GM12878 (cell line): ENCODE data around the gene PFKFB3. TPM values are rescaled to one million over a fixed set of nuclear protein-coding genes. Genes with fewer than 3 reads are reported as not detected.

Experiments used
- ATAC-seq: fragments of 200-7000 bp; cut with Tn5 transposase; 3 replicates; pipeline ENCODE4 v1.9.1; 2020; ENCODE audit warnings: mild to moderate bottlenecking, moderate library complexity
- BruUV-seq: library from RNA; stranded (reverse); fragments of 400-500 nt; replicated peaks from 2 replicates; lab custom pipeline; 2021; lab: Mats Ljungman, UMichigan
- CTCF ChIA-PET: fragments of 300-600 bp; sonication (Branson Sonifier 250); formaldehyde crosslinking; extraction: SDS; loops from one replicate; lab custom pipeline; 2021; ENCODE audit warnings: inconsistent platforms; lab: Yijun Ruan, JAX
- POLR2A ChIA-PET: fragments of 350-600 bp; formaldehyde crosslinking; extraction: SDS; loops from one replicate; lab custom pipeline; 2021; ENCODE audit warnings: inconsistent platforms; lab: Charles Lee
- RAD21 ChIA-PET: fragments of 300-600 bp; sonication (Branson Sonifier 250); formaldehyde crosslinking; loops from one replicate; lab custom pipeline; 2023; ENCODE audit warnings: antibody characterized with exemption; ENCODE audit not compliant: unreplicated experiment; lab: Charles Lee
- SMC1A ChIA-PET: fragments of 300-600 bp; sonication (Branson Sonifier 250); formaldehyde crosslinking; loops from one replicate; lab custom pipeline; 2023; ENCODE audit not compliant: unreplicated experiment, uncharacterized antibody; lab: Charles Lee
- DNase-seq: peaks from one replicate; pipeline ENCODE4 v3.0.0-alpha.2; 2011; ENCODE audit warnings: low read depth, low spot score
- FAIRE-seq: peaks from 3 replicates; lab custom pipeline; 2011; peaks lifted over from hg19 to GRCh38; lab: Jason Lieb, UNC
- H2AFZ ChIP-seq: 2 replicates; pipeline ENCODE4 v1.6.0; 2011; ENCODE audit warnings: low read depth, low read length, control low read depth; ENCODE audit not compliant: control insufficient read depth
- H3K27ac ChIP-seq: 2 replicates; pipeline ENCODE4 v1.5.1; 2011; ENCODE audit warnings: control low read depth; ENCODE audit not compliant: control insufficient read depth, insufficient read depth
- H3K27me3 ChIP-seq, 2 experiments: replicated peaks in 1 of 2; 2 replicates each; pipeline versions ENCODE4 v1.6.0 to v1.6.1; 2011; ENCODE audit warnings: low read length in 1 of 2; ENCODE audit not compliant: control insufficient read depth in 2 of 2, insufficient read depth in 2 of 2
- H3K36me3 ChIP-seq, 2 experiments: 2 replicates each; pipeline ENCODE4 v1.5.1; 2011; ENCODE audit warnings: low read length in 1 of 2; ENCODE audit not compliant: control insufficient read depth in 2 of 2, insufficient read depth in 2 of 2
- H3K4me1 ChIP-seq: 2 replicates; pipeline ENCODE4 v1.6.1; 2011; ENCODE audit warnings: mild to moderate bottlenecking, low read length, moderate library complexity, mixed read lengths; ENCODE audit not compliant: control insufficient read depth, insufficient read depth
- H3K4me2 ChIP-seq: 2 replicates; pipeline ENCODE4 v1.6.0; 2011; ENCODE audit warnings: control low read depth; ENCODE audit not compliant: control insufficient read depth, insufficient read depth
- H3K4me3 ChIP-seq: fragments of 200-600 bp; sonication (generic); 2 replicates; pipeline ENCODE4 v1.5.1; 2016
- H3K79me2 ChIP-seq: 2 replicates; pipeline ENCODE4 v1.6.0; 2011; ENCODE audit warnings: low read length; ENCODE audit not compliant: control insufficient read depth, insufficient read depth
- H3K9ac ChIP-seq: 2 replicates; pipeline ENCODE4 v1.8.0; 2011; ENCODE audit warnings: low read length, control low read depth, mixed read lengths; ENCODE audit not compliant: control insufficient read depth, insufficient read depth
- H3K9me3 ChIP-seq: replicated peaks from 3 replicates; pipeline ENCODE4 v1.5.1; 2011; ENCODE audit warnings: mild to moderate bottlenecking, low read length; ENCODE audit not compliant: control insufficient read depth, insufficient read depth
- H4K20me1 ChIP-seq: 2 replicates; pipeline ENCODE4 v1.6.0; 2011; ENCODE audit not compliant: control insufficient read depth, insufficient read depth
- ELK1 ChIP-seq: IDR thresholded peaks from 2 replicates; pipeline ENCODE4 v1.6.1; 2012; ENCODE audit warnings: low read depth, low read length, improper control_type of control experiment
- HDGF ChIP-seq: fragments of 450-650 bp; IDR thresholded peaks from 2 replicates; pipeline ENCODE4 v1.6.1; 2016; ENCODE audit warnings: antibody characterized with exemption
- IKZF1 ChIP-seq: fragments of 450-650 bp; conservative IDR thresholded peaks from 2 replicates; pipeline ENCODE4 v1.6.1; 2017; ENCODE audit warnings: antibody characterized with exemption, mild to moderate bottlenecking
- IKZF2 ChIP-seq, 2 experiments: fragments of 450-650 bp; IDR thresholded peaks; 2 replicates each; pipeline ENCODE4 v1.6.1; 2017; ENCODE audit warnings: mild to moderate bottlenecking in 2 of 2, moderate library complexity in 2 of 2
- MTA2 ChIP-seq: fragments of 450-650 bp; IDR thresholded peaks from 2 replicates; pipeline ENCODE4 v1.6.1; 2016; ENCODE audit warnings: low read depth, mild to moderate bottlenecking, moderate library complexity
- NFIC ChIP-seq: IDR thresholded peaks from 2 replicates; pipeline ENCODE4 v1.6.1; 2012; ENCODE audit warnings: low read depth, mild to moderate bottlenecking, inconsistent platforms, low read length, moderate library complexity
- NR2C1 ChIP-seq: fragments of 450-650 bp; IDR thresholded peaks from 2 replicates; pipeline ENCODE4 v1.6.1; 2017; ENCODE audit warnings: antibody characterized with exemption, mild to moderate bottlenecking, moderate library complexity
- TCF7 ChIP-seq: IDR thresholded peaks from 2 replicates; pipeline ENCODE4 v1.6.1; 2014; ENCODE audit warnings: antibody characterized with exemption, borderline replicate concordance
- YY1 ChIP-seq: IDR thresholded peaks from 2 replicates; pipeline ENCODE4 v1.6.1; 2011; ENCODE audit warnings: low read depth, mild to moderate bottlenecking, low read length
- ZBTB40 ChIP-seq: fragments of 450-650 bp; IDR thresholded peaks from 2 replicates; pipeline ENCODE4 v1.6.1; 2016; ENCODE audit warnings: mild to moderate bottlenecking, moderate library complexity, borderline replicate concordance
- WGBS: methylation state at CpG from one replicate; pipeline ENCODE4 v1.1.6; 2016; ENCODE audit warnings: low lambda C conversion rate; ENCODE audit not compliant: insufficient replicate concordance, insufficient coverage; ENCODE audit errors: missing lambda C conversion rate; 5-methylcytosine and 5-hydroxymethylcytosine counted together
- in situ Hi-C: fragments of 300-500 bp; cut with MboI; formaldehyde crosslinking; loops from 9 replicates; pipeline ENCODE4 v1.14.3; 2018; ENCODE audit warnings: mixed read lengths
- intact Hi-C: fragments of 100-400 bp; cut with micrococcal nuclease; formaldehyde crosslinking; loops from one replicate; pipeline ENCODE4 v1.14.2; 2022; ENCODE audit not compliant: unreplicated experiment
- polyA plus RNA-seq, 11 experiments: library from polyadenylated mRNA; depleted of rRNA in 4 of 11; unstranded in 6 of 11; stranded (reverse) in 5 of 11; fragments of >200 nt; fragmentation: Nextera tagmentation in 4 of 11; fragmentation: Illumina TruSeq in 1 of 11; extraction: Ambion mirVana in 4 of 11; extraction: Trizol in 1 of 11; gene quantifications; 1 replicate in 1 of 11; 2 replicates in 10 of 11; pipeline versions ENCODE4 v1.2.1 to v1.2.3, GENCODE V29; 2011 to 2016; ENCODE audit warnings: inconsistent platforms in 2 of 11, missing spikeins in 2 of 11, low read depth in 1 of 11
- total RNA-seq, 4 experiments: library from RNA; depleted of rRNA in 3 of 4; stranded (reverse); fragments of >200 nt in 3 of 4; fragmentation: Illumina TruSeq in 1 of 4; extraction: Trizol in 1 of 4; gene quantifications; 2 replicates each; pipeline versions ENCODE4 v1.2.1 to v1.2.3, GENCODE V29; 2013 to 2021

The PFKFB3 gene
- total and polyA plus RNA-seq, 10 of the 15 experiments (the other 5 are each of a cell fraction or from before 2014, with no cell fraction given), result 1.6 to 46.7 (median 13.7) TPM

GRCh38 chr10:6269953-6270867, 67.5 kb downstream of the PFKFB3 start (continued):
- TF ChIP-seq NFIC, result peak; percentile 89

GRCh38 chr10:6270951-6271350, 68.2 kb downstream of the PFKFB3 start:
- intact Hi-C loops, result loop anchor here (1.0 to 10.0 kb wide), 6 partner anchors 24 to 1204 kb away; no protein-coding TSS in a partner anchor
- CTCF ChIA-PET, result interaction anchor here (0.7 to 2.1 kb wide), 6 partner anchors 21 to 133 kb away, joined by 3 to 11 read pairs (median 4); no protein-coding TSS in a partner anchor
- 70% methylated on average over 7 of the region's 7 CpGs for WGBS
- H3K79me2 ChIP-seq, result no peaks in the 10 kb centered on the region
- H3K27me3 ChIP-seq, result no peaks in the 10 kb centered on the region
- H3K9me3 ChIP-seq, result peaks cover 2% of the 10 kb centered on the region; the same call in 2 of the 3 replicates
- POLR2A ChIA-PET, result interaction anchor here (1.0 to 1.6 kb wide), 2 partner anchors 25 to 28 kb away, joined by 3 to 5 read pairs; no protein-coding TSS in a partner anchor
- H3K36me3 ChIP-seq, result no peaks in the 10 kb centered on the region
- TF ChIP-seq IKZF1 (no peak), ELK1 (no peak), NFIC (no peak), TCF7 (no peak), YY1 (no peak), NR2C1 (no peak), IKZF2 (IDR thresholded peaks at IDR 0.05) (no peak), ZBTB40 (no peak), MTA2 (no peak), HDGF (no peak)
- H3K27ac ChIP-seq, result peak overlapping the region; percentile 50
- no peak for ATAC-seq
- no peak overlapping the region for H3K4me3 ChIP-seq
- RAD21 ChIA-PET, result interaction anchor here (0.9 to 5.9 kb wide), 8 partner anchors 24 to 130 kb away, joined by 3 to 37 read pairs (median 4); no protein-coding TSS in a partner anchor
- no peaks in the 10 kb centered on the region for H4K20me1 ChIP-seq
- TSS peak; percentile 77 for BruUV-seq
- H2AFZ ChIP-seq, result no peak overlapping the region; the same call in 1 of the 2 replicates
- H3K9ac ChIP-seq, result no peak overlapping the region
- no peak for DNase-seq
- no peak for FAIRE-seq
- SMC1A ChIA-PET, result interaction anchor here (0.6 to 9.8 kb wide), 9 partner anchors 26 to 181 kb away, joined by 3 to 120 read pairs (median 4); no protein-coding TSS in a partner anchor
- in situ Hi-C loops, result no loop called here
- H3K4me2 ChIP-seq, result peak overlapping the region; percentile 75; the same call in 1 of the 2 replicates
- peaks cover 47% of the 10 kb centered on the region for H3K4me1 ChIP-seq
